ENCODE data around the gene PPP1R12C.
"Not testable (repeated sequence)": the region's sequence is repeated elsewhere in the genome, so short reads cannot be mapped to it uniquely, and the experiment has no call there.

DNA sequence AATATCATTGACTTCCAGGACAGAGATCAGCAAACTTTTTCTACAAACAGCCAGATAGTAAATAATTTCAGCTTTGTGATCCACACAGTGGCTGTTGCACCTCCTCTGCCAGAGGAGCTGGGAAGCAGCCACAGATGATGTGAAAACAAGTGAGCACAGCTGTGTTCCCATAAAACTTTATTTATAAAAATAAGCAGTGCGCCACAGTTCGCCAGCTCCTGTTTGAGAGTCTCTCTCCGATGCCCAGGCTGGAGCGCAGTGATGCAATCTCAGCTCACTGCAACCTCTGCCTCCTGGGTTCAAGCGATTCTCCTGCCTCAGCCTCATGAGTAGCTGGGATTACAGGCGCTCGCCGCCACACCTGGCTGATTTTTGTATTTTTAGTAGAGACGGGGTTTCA is 51.9 kb downstream of the PPP1R12C start:
- TF ChIP-seq, protein P1, sequence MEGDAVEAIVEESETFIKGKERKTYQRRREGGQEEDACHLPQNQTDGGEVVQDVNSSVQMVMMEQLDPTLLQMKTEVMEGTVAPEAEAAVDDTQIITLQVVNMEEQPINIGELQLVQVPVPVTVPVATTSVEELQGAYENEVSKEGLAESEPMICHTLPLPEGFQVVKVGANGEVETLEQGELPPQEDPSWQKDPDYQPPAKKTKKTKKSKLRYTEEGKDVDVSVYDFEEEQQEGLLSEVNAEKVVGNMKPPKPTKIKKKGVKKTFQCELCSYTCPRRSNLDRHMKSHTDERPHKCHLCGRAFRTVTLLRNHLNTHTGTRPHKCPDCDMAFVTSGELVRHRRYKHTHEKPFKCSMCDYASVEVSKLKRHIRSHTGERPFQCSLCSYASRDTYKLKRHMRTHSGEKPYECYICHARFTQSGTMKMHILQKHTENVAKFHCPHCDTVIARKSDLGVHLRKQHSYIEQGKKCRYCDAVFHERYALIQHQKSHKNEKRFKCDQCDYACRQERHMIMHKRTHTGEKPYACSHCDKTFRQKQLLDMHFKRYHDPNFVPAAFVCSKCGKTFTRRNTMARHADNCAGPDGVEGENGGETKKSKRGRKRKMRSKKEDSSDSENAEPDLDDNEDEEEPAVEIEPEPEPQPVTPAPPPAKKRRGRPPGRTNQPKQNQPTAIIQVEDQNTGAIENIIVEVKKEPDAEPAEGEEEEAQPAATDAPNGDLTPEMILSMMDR (conservative IDR thresholded peaks at IDR 0.05; ENCODE audit: low read depth, low read length), result not testable (repeated sequence)
- not testable (repeated sequence) for TF ChIP-seq EZH2 (IDR thresholded peaks at IDR 0.05; ENCODE audit: low read length, unreplicated experiment)
